Suppressor macrophage treated with lipopolysaccharide for 1 hour (primary cell): ENCODE data around the gene GLOD4.
A peak's percentile ranks its signal among the peaks of the same experiment; 100 is the strongest.
"Not testable (repeated sequence)": the region's sequence is repeated elsewhere in the genome, so short reads cannot be mapped to it uniquely, and the experiment has no call there.

Source experiments
- DNase-seq, 3 donors: peaks; one replicate each; pipeline ENCODE4 v3.0.0-alpha.2; 2020 to 2022

GLOD4 gene

GRCh38 chr17:781805-782731 lies at the start of gene GLOD4, which contains the start of gene MRM3:
GLOD4 (minus strand) TSS chr17:782280; CDS start chr17:782255, 25 bp downstream.
MRM3 (plus strand) TSS chr17:782353; CDS start chr17:782379, 26 bp downstream.
- DNase-seq = peak; percentile 93 to 97 (median 96)

GRCh38 chr17:830950-831349 lies 48.9 kb upstream of the GLOD4 start:
- no peak for DNase-seq

GRCh38 chr17:830381-830780 lies 48.3 kb upstream of the GLOD4 start:
- DNase-seq = no peak

GRCh38 chr17:829614-830013 lies 47.5 kb upstream of the GLOD4 start:
- not testable (repeated sequence) for DNase-seq

GRCh38 chr17:828761-829160 lies 46.7 kb upstream of the GLOD4 start:
- DNase-seq = no peak

GRCh38 chr17:826778-827177 lies 44.7 kb upstream of the GLOD4 start:
- no peak for DNase-seq

GRCh38 chr17:825216-825615 lies 43.1 kb upstream of the GLOD4 start:
- DNase-seq = no peak

GRCh38 chr17:824378-824777 lies 42.3 kb upstream of the GLOD4 start:
- DNase-seq = no peak

GRCh38 chr17:823501-823902 lies 41.4 kb upstream of the GLOD4 start:
- DNase-seq = no peak

GRCh38 chr17:819251-819650 lies 37.2 kb upstream of the GLOD4 start:
- no peak for DNase-seq

- no peak for DNase-seq
Observed at GRCh38 chr17:814371-814770, 32.3 kb upstream of the GLOD4 start.

GRCh38 chr17:812638-813204 lies 30.6 kb upstream of the GLOD4 start:
- DNase-seq = no peak

GRCh38 chr17:811051-811784 lies 29.1 kb upstream of the GLOD4 start:
- DNase-seq = no peak

- DNase-seq = no peak
Observed at GRCh38 chr17:807523-808294, 25.6 kb upstream of the GLOD4 start.

- no peak for DNase-seq
Observed at GRCh38 chr17:806781-807522, 24.9 kb upstream of the GLOD4 start.

- no peak for DNase-seq
Observed at GRCh38 chr17:806346-806745, 24.3 kb upstream of the GLOD4 start.

GRCh38 chr17:805886-806285 lies 23.8 kb upstream of the GLOD4 start:
- not testable (repeated sequence) for DNase-seq

- DNase-seq = no peak
Observed at GRCh38 chr17:804541-805435, 22.7 kb upstream of the GLOD4 start.

GRCh38 chr17:802901-803881 lies 21.1 kb upstream of the GLOD4 start:
- no peak for DNase-seq

GRCh38 chr17:802481-802880 lies 20.4 kb upstream of the GLOD4 start:
- no peak for DNase-seq
